NT2/D1 (cell line): ENCODE measurements around the gene DAZAP2.

Source experiments
- SUZ12 ChIP-seq: IDR thresholded peaks from 2 replicates; pipeline ENCODE4 v1.6.1; 2011; ENCODE audit not compliant: insufficient read length, insufficient read depth; ENCODE audit errors: extremely low read depth
- ZNF274 ChIP-seq: IDR thresholded peaks from 2 replicates; pipeline ENCODE4 v1.6.1; 2011; ENCODE audit warnings: mild to moderate bottlenecking, low read depth, low read length

DNA sequence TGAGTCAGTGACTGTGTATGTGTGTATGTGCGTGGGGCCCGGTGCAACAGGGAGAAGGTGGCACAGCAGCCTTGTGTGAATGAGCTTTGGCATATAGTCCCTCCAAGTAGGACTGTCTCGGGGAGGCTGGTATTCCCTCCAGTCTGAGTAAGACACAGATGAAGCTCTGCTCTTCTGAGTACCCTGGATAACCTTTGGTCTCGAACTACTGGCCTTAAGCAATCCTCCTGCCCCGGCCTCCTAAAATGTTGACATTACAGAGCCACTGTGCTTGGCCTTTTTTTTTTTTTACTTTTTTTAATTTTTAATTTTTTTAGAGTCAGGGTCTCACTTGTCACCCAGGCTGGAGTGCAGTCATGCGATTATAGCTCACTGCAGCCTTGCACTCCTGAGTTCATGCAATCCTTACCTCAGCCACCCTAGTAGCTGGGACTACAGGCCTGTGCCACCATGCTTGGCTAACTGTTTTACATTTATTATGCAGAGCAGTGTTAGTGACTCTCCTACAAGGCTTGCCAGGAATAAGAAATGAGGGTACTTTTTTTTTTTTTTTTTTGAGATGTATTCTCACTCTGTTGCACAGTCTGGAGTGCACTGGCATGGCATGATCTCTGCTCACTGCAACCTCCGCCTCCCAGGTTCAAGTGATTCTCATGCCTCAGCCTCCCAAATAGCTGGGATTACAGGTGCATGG is 9.4 kb upstream of the DAZAP2 start:
- TF ChIP-seq SUZ12, result no peak
- no peak for TF ChIP-seq ZNF274
